Mesenchymal stem cell (in vitro differentiated cells and primary cell): Measurements from ENCODE around the gene E2F6.

ENCODE experiments used
- DNase-seq: peaks from one replicate; pipeline ENCODE4 v3.0.0-alpha.2; 2013
- H2AFZ ChIP-seq: one replicate; pipeline ENCODE4 v1.6.1; 2013; ENCODE audit warnings: low read depth, mild to moderate bottlenecking, control low read depth, inconsistent platforms, low read length, moderate library complexity
- H2AK5ac ChIP-seq: 2 replicates; pipeline ENCODE4 v1.6.1; 2013; ENCODE audit warnings: low read length, moderate library complexity, mild to moderate bottlenecking, inconsistent platforms; ENCODE audit not compliant: severe bottlenecking
- H2BK120ac ChIP-seq: one replicate; pipeline ENCODE4 v1.6.1; 2013; ENCODE audit warnings: low read depth, mild to moderate bottlenecking, inconsistent platforms, low read length, moderate library complexity
- H2BK12ac ChIP-seq, 2 experiments: one replicate each; pipeline ENCODE4 v1.6.1; 2013; ENCODE audit warnings: inconsistent platforms in 2 of 2, low read length in 2 of 2, mild to moderate bottlenecking in 2 of 2, moderate library complexity in 2 of 2, control low read depth in 1 of 2
- H2BK15ac ChIP-seq: one replicate; pipeline ENCODE4 v1.6.1; 2013; ENCODE audit warnings: mild to moderate bottlenecking, low read depth, inconsistent platforms; ENCODE audit not compliant: poor library complexity, severe bottlenecking
- H2BK5ac ChIP-seq: 2 replicates; pipeline ENCODE4 v1.6.1; 2013; ENCODE audit warnings: low read depth, mild to moderate bottlenecking, low read length, control low read depth, inconsistent platforms; ENCODE audit not compliant: poor library complexity, severe bottlenecking
- H3K14ac ChIP-seq, 2 experiments: one replicate each; pipeline ENCODE4 v1.6.1; 2013; ENCODE audit warnings: inconsistent platforms in 2 of 2, low read length in 2 of 2, control low read depth in 1 of 2, mild to moderate bottlenecking in 1 of 2, moderate library complexity in 1 of 2
- H3K18ac ChIP-seq, 2 experiments: one replicate each; pipeline ENCODE4 v1.6.1; 2013; ENCODE audit warnings: inconsistent platforms in 2 of 2, low read length in 2 of 2, control low read depth in 1 of 2, low read depth in 1 of 2, mild to moderate bottlenecking in 1 of 2
- H3K23ac ChIP-seq, 2 experiments: one replicate each; pipeline ENCODE4 v1.6.1; 2013; ENCODE audit warnings: inconsistent platforms in 2 of 2, low read length in 2 of 2, mild to moderate bottlenecking in 2 of 2, moderate library complexity in 2 of 2, control low read depth in 1 of 2
- H3K27ac ChIP-seq: 2 replicates; pipeline ENCODE4 v1.5.1; 2013; ENCODE audit warnings: mild to moderate bottlenecking, moderate library complexity, low read length, control low read depth, inconsistent platforms; ENCODE audit not compliant: poor library complexity, severe bottlenecking
- H3K27me3 ChIP-seq, 2 experiments: 2 replicates each; pipeline versions ENCODE4 v1.6.1 to v1.7.0; 2013; ENCODE audit warnings: low read length in 2 of 2, mild to moderate bottlenecking in 2 of 2, moderate library complexity in 2 of 2, control low read depth in 1 of 2, inconsistent platforms in 1 of 2; ENCODE audit not compliant: control insufficient read depth in 1 of 2, insufficient read depth in 1 of 2
- H3K36me3 ChIP-seq, 2 experiments: 2 replicates each; pipeline versions ENCODE4 v1.6.1 to v1.7.0; 2013; ENCODE audit warnings: low read length in 2 of 2, control low read depth in 1 of 2, inconsistent platforms in 1 of 2, low read depth in 1 of 2, mild to moderate bottlenecking in 1 of 2; ENCODE audit not compliant: insufficient read depth in 2 of 2, control insufficient read depth in 1 of 2
- H3K4ac ChIP-seq, 2 experiments: one replicate each; pipeline ENCODE4 v1.6.1; 2013; ENCODE audit warnings: inconsistent platforms in 2 of 2, low read length in 2 of 2, mild to moderate bottlenecking in 2 of 2, moderate library complexity in 2 of 2, control low read depth in 1 of 2, low read depth in 1 of 2
- H3K4me1 ChIP-seq: 2 replicates; pipeline ENCODE4 v1.6.1; 2013; ENCODE audit warnings: low read depth, low read length, control low read depth; ENCODE audit not compliant: control insufficient read depth, insufficient read depth
- H3K4me2 ChIP-seq: 2 replicates; pipeline ENCODE4 v1.6.1; 2013; ENCODE audit warnings: low read length, mild to moderate bottlenecking, inconsistent platforms; ENCODE audit not compliant: poor library complexity, severe bottlenecking
- H3K4me3 ChIP-seq, 2 experiments: 2 replicates each; pipeline versions ENCODE4 v1.5.1 to v1.7.0; 2013; ENCODE audit warnings: low read length in 2 of 2, mild to moderate bottlenecking in 2 of 2, control low read depth in 1 of 2, low read depth in 1 of 2; ENCODE audit not compliant: insufficient read depth in 1 of 2
- H3K79me1 ChIP-seq: replicated peaks from 2 replicates; pipeline ENCODE4 v1.6.1; 2013; ENCODE audit warnings: mild to moderate bottlenecking, control low read depth, low read length, inconsistent platforms; ENCODE audit not compliant: poor library complexity, severe bottlenecking
- H3K9ac ChIP-seq: 2 replicates; pipeline ENCODE4 v1.7.0; 2013; ENCODE audit warnings: mild to moderate bottlenecking, low read length, moderate library complexity
- H3K9me3 ChIP-seq: 2 replicates; pipeline ENCODE4 v1.7.0; 2013; ENCODE audit warnings: mild to moderate bottlenecking, low read length; ENCODE audit not compliant: control insufficient read depth
- H4K8ac ChIP-seq: one replicate; pipeline ENCODE4 v1.6.1; 2013; ENCODE audit warnings: inconsistent platforms, mild to moderate bottlenecking, low read length, moderate library complexity
- H4K91ac ChIP-seq: one replicate; pipeline ENCODE4 v1.6.1; 2013; ENCODE audit warnings: mild to moderate bottlenecking, low read length, inconsistent platforms
- WGBS: methylation state at CpG from one replicate; pipeline ENCODE4 v1.1.7; 2013; ENCODE audit warnings: mixed read lengths; 5-methylcytosine and 5-hydroxymethylcytosine counted together

E2F6 gene

DNA sequence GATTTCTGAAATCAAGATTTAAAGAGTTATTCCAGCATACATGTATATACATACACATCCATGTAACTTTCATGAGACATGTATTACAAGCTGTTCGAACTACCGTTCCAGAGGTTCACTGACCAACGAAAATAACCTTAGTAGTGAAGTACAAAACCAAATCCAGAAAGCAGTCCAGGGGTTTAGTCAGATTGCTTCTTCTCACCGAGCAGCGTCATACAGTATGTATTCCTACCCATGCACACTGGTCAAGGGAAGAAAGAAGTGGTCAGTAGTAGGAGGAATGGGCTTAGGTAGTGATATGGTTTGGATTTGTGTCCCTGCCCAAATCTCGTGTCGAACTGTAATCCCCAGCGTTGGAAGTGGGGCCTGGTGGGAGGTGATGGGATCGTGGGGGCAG lies 45.3 kb downstream of the E2F6 start:
- Histone ChIP-seq H3K4ac (no peak overlapping the region), H2BK12ac (no peak overlapping the region), H2BK5ac (no peak overlapping the region), H4K8ac (no peak overlapping the region), H3K18ac (no peak overlapping the region), H2AK5ac (no peak overlapping the region), H3K79me1 (no peaks in the 10 kb centered on the region), H3K27me3 (no peaks in the 10 kb centered on the region), H3K4me1 (no peaks in the 10 kb centered on the region), H3K23ac (no peak overlapping the region), H3K4me3 (no peak overlapping the region), H3K27ac (no peak overlapping the region), H3K4me2 (no peak overlapping the region), H4K91ac (no peak overlapping the region), H2BK120ac (no peak overlapping the region), H3K14ac (no peak overlapping the region), H3K9ac (peak overlapping the region; percentile 75), H3K9me3 (peaks cover 8% of the 10 kb centered on the region), H2BK15ac (no peak overlapping the region), H3K36me3 (no peaks in the 10 kb centered on the region), H2AFZ (no peak overlapping the region)
- 94% methylated on average over 9 of the region's 9 CpGs for WGBS
- DNase-seq: no peak

GRCh38 chr2:11420190-11420589 lies 45.8 kb downstream of the E2F6 start:
- no peaks in the 10 kb centered on the region for H3K27me3 ChIP-seq
- no peak overlapping the region for H3K18ac ChIP-seq
- H3K4ac ChIP-seq: no peak overlapping the region
- H3K23ac ChIP-seq: no peak overlapping the region
- H3K14ac ChIP-seq: no peak overlapping the region
- peak overlapping the region in 1 of 2 experiments; percentile 18 for H3K4me3 ChIP-seq
- H2BK12ac ChIP-seq: no peak overlapping the region
- H3K4me2 ChIP-seq: no peak overlapping the region
- peaks cover 8% of the 10 kb centered on the region for H3K9me3 ChIP-seq
- peak overlapping the region; percentile 75 for H3K9ac ChIP-seq
- H2BK15ac ChIP-seq: no peak overlapping the region
- H4K91ac ChIP-seq: no peak overlapping the region
- H4K8ac ChIP-seq: no peak overlapping the region
- no peak overlapping the region for H3K27ac ChIP-seq
- no peak overlapping the region for H2BK120ac ChIP-seq
- no peaks in the 10 kb centered on the region for H3K79me1 ChIP-seq
- 100% methylated on average over 1 of the region's 2 CpGs for WGBS
- H2BK5ac ChIP-seq: no peak overlapping the region
- no peaks in the 10 kb centered on the region for H3K36me3 ChIP-seq
- no peak overlapping the region for H2AK5ac ChIP-seq
- no peaks in the 10 kb centered on the region for H3K4me1 ChIP-seq
- DNase-seq: no peak
- no peak overlapping the region for H2AFZ ChIP-seq

GRCh38 chr2:11419781-11420180 lies 46.2 kb downstream of the E2F6 start:
- Histone ChIP-seq H3K4ac (no peak overlapping the region), H3K23ac (no peak overlapping the region), H3K4me2 (no peak overlapping the region), H2BK12ac (no peak overlapping the region), H3K27me3 (no peaks in the 10 kb centered on the region), H2AFZ (no peak overlapping the region), H4K91ac (no peak overlapping the region), H2AK5ac (no peak overlapping the region), H3K36me3 (no peaks in the 10 kb centered on the region), H3K4me1 (no peaks in the 10 kb centered on the region), H4K8ac (no peak overlapping the region), H2BK5ac (no peak overlapping the region), H3K27ac (no peak overlapping the region), H3K14ac (no peak overlapping the region), H3K79me1 (no peaks in the 10 kb centered on the region), H2BK15ac (no peak overlapping the region), H3K18ac (no peak overlapping the region), H3K9me3 (peaks cover 8% of the 10 kb centered on the region), H3K9ac (peak overlapping the region; percentile 75), H2BK120ac (no peak overlapping the region), H3K4me3 (peak overlapping the region in 1 of 2 experiments; percentile 18)
- DNase-seq: no peak
- 95% methylated on average over 5 of the region's 8 CpGs for WGBS

DNA sequence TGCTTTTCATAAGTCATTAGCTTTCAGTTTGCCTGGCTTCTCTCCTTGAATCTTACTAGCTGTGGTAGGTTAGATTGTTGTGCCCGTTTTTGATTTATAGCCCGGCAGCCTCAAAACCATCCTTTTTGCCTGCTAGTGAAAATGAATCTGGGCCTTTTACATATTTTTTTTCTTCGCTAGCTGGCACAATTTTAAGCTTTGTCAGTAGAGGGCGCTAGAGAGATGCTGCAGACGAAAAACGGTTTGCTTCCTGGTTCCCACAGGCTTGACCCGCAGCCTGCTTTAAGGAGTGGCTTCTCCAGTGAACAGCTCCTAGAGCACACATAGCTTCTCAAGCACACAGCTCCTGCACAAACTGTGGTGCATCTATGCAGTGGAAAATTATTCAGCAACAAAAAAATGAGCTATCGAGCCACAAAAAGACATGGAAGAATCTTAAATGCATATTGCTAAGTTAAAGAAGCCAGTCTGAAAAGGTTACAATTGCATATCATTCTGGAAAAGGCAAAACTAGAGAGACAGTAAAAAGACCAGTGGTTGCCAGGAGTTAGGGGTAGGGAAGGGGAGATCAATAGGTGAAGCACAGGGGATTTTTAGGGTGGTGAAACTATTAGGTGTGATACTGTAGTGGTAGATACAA lies 47.9 kb downstream of the E2F6 start:
- Histone ChIP-seq H3K36me3 (no peaks in the 10 kb centered on the region), H3K18ac (no peak overlapping the region), H3K27ac (no peak overlapping the region), H2BK12ac (no peak overlapping the region), H3K79me1 (no peaks in the 10 kb centered on the region), H3K4me1 (no peaks in the 10 kb centered on the region), H3K23ac (no peak overlapping the region), H3K27me3 (no peaks in the 10 kb centered on the region), H3K4me2 (no peak overlapping the region), H2BK5ac (no peak overlapping the region), H3K4ac (no peak overlapping the region), H3K14ac (no peak overlapping the region), H2BK15ac (no peak overlapping the region), H3K9ac (no peak overlapping the region), H2AK5ac (no peak overlapping the region), H4K8ac (no peak overlapping the region), H4K91ac (no peak overlapping the region), H2BK120ac (no peak overlapping the region), H3K4me3 (no peak overlapping the region), H2AFZ (no peak overlapping the region), H3K9me3 (peaks cover 8% of the 10 kb centered on the region)
- no peak for DNase-seq
- 63% methylated on average over 8 of the region's 8 CpGs for WGBS
